Activated CD4-positive, CD25-positive, alpha-beta regulatory T cell (primary cell): Measurements from ENCODE around the gene GNG8.
A peak's percentile ranks its signal among the peaks of the same experiment; 100 is the strongest.

ENCODE experiments used
- DNase-seq, 4 experiments: peaks; one replicate each; lab custom pipeline; 2025; lab: John Stamatoyannopoulos, UW

GNG8 gene

GRCh38 chr19:46635920-46636761, at the start of gene GNG8:
Gene GNG8 (minus strand): TSS chr19:46636202. CDS start chr19:46634682, 1,520 bp downstream.
- no peak for DNase-seq

DNA sequence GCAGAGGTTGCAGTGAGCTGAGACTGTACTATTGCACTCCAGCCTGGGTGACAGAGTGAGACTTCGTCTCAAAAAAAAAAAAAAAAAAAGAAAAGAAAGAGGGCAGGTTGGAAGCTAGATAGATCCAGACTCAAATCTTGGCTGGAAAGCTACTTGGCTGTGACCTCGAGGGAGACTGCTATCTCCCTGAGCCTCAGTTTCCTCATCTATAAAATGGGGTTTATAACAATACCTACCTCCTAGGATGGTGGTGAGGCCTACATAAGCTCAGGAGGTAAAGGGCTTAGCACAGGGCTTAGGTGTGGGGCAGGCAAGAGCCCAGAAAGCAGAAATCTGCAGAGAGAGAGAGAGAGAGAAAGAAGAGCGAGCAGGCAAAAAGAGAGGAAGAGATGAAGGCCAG, 49.2 kb upstream of the GNG8 start:
- DNase-seq: no peak

- DNase-seq: peak in 2 of 4 experiments; percentile 24 to 39
Measured at GRCh38 chr19:46678110-46678732, 42.2 kb upstream of the GNG8 start.

- no peak for DNase-seq
Measured at GRCh38 chr19:46674416-46675178, 38.6 kb upstream of the GNG8 start.

DNA sequence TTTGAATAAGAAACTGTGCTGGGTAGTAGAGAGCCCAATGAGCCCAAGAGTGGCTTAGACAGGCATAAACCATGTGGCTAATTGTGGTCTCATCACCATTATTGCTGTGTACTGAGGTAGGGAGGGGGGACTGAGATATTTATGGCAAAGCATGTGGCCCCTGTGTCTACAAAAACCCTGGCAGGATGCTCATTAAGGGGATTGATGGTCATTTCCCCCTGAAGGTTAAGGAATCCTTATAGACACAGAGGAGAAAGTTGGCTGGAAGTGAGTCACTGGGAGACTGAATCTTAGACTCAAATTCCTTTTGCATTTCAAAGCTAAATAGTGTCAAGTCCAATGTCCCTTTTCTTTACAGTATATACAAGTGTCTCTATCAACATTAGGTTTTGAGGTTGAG, 34.8 kb upstream of the GNG8 start:
- DNase-seq: no peak

- DNase-seq: no peak
Measured at GRCh38 chr19:46668662-46669061, 32.7 kb upstream of the GNG8 start.

DNA sequence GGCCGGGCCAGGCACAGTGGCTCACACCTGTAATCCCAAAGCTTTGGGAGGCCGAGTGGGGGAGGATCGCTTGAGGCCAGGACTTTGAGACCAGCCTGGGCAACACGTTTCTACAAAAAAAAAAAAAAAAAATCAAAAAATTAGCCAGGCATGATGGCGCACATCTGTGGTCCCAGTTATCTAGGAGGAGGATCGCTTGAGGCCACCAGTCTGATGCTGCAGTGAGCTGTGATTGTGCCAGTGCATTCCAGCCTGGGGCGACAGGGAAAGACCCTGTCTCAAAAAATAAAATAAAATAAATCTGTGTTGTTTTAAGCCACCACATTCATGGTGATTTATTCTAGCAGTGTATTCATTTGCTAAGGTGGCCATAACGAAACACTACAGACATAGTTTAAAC, 29.1 kb upstream of the GNG8 start:
- no peak for DNase-seq

DNA sequence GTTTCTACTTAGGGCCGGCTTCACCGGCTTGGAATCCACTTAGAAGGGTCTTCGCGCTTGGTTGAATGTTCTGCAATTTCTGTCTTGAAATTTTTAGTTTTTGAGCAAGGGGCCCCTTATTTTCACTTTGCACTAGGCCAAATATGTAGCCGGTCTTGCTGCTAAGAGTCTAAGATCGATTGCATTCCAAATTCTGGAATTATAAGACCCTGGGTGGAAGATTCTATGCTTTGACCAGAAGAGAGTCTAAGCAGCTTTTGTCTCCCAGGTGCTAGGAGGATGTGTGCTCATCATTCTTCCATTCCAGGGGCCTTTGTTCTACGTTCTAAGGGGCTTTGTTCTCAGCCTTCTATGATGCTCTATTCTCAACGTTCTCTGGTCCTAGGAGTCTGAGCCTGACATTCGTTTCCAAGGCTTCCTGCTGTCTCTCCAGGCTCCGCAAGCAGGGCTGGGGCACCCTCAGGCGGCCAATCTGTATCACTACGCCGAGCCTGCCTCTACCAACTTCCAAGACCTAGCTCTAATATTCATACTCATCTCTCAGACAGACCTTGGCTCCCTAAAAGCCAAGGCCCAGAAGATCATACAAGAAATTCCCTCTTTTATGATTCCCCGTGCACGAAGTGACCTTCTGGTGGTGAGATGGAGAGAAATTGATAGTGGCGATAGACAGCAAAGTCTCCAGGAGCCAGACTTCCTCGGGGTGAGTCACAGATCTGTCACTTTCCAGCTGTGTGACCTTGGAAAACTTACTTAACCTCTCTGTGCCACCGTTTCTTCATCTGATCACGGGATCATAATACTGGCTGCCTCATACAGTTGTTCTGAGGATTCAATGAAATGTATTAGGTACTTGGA, 26.0 kb upstream of the GNG8 start:
- DNase-seq: peak; percentile 24 to 67 (median 42)

- DNase-seq: peak; percentile 99 to 100 (median 100)
Measured at GRCh38 chr19:46661020-46661731, 25.2 kb upstream of the GNG8 start, which contains the start of gene DACT3. Gene DACT3 (minus strand): TSS chr19:46661182. CDS start chr19:46661064, 118 bp downstream.

- DNase-seq: no peak
Measured at GRCh38 chr19:46660551-46661019, 24.6 kb upstream of the GNG8 start.

- no peak for DNase-seq
Measured at GRCh38 chr19:46660008-46660517, 24.1 kb upstream of the GNG8 start.

GRCh38 chr19:46659151-46660007, 23.4 kb upstream of the GNG8 start:
- no peak for DNase-seq

- DNase-seq: no peak
Measured at GRCh38 chr19:46656541-46656940, 20.5 kb upstream of the GNG8 start.

GRCh38 chr19:46654621-46655152, 18.7 kb upstream of the GNG8 start:
- DNase-seq: no peak

- no peak for DNase-seq
Measured at GRCh38 chr19:46650445-46650844, 14.4 kb upstream of the GNG8 start.

DNA sequence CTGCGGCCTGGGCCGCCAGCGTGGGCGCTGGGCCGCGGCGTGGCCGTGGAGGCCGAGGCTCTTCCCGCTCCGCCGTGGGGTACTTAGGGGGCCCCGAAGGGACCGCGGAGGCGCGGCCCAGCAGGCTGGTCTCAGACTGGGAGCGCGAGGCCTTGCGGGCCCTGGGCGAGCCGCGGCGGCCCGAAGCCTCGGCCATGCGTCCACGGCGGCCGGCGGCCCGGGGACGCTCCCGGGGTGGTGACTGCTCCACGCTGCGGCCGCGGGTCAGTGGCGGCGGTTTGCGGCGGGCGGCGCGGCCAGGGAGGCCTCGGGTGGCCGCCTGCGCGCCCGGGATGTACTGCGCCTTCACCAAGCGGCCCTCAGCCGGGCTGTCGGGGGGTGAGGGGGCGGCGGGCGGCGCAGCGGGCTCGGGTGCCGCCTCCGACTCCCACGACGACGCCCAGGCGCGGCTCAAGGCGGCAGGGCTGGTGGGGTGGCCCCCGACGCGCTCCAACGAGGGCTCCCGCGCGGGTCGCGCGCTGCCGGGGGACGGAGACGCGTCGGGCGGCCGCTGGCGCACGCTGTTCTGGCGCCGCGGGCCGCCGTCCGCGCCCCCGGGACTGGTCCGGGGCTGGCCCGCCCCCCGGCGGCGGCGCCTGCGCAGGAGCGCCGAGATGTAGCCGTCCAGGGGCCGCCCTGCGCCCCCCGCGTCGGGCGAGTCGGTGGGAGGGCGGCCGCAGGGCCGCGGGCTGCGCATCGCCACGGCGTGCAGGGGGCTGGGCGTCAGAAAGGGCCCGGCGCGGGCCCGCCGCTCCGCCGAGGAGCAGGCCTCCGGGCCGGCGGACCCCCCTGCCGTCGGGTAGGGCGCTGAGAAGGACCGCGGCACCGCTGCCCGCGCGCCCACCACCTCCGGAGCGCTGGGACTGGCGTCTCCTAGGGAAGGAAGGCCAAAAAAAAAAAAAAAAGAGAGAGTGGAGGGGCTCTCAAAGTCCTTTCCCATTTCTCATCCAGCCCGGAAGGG, 13.3 kb upstream of the GNG8 start:
- no peak for DNase-seq

DNA sequence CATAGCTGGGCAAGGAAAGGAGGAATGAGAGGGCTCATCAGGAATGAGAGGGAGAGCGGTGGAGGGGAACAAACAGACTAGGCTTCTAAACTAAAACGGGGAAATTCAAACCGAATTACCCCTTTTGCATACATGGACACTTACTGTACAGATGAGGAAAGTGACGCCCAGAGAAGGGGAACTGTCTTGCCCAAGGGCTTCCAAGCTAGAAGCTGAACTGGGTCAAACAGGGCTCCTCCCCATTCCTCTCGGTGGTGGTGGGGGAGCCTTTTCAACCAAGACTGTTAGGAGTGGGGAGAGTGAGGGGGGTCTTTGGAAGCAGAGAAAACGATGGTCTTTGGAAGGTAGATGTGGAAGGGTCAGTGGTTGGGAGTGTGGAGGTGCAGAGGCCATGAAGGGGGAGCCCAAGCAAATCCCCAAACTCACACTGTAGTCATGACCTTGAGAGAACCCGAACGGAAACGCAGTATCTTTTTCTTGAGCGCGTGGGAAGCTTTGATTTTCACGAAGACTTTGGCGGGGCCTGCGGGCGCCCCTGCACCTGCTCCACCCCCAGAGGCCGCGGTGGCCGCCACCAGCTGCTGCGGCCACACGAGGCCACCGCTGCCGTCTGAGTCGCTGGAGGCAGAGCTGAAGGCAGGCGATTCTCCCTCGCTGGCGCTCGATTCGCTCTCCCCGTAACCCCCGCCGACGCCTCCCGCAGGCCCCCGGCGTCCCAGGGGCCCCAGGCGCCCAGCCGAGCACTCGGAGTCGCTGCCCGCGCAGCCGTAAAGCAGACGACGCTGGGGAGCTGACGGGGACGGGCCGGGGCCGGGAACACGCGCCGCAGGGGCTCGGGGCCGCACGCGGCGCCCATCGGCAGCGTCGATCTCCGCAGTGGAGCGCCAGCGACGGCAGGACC, 12.3 kb upstream of the GNG8 start:
- no peak for DNase-seq
